Immature natural killer cell (primary cell): ENCODE data around the gene LY6G6F. TPM values are rescaled to one million over a fixed set of nuclear protein-coding genes. Genes with fewer than 3 reads are reported as not detected.

Experiments
- DNase-seq, 3 donors: peaks; one replicate each; pipeline ENCODE4 v3.0.0; 2022; ENCODE audit warnings: mixed read lengths in 1 of 3
- H3K27ac Mint-ChIP-seq, 6 donors: one replicate each; pipeline ENCODE4 v1.8.0; 2020; ENCODE audit warnings: mixed read lengths in 6 of 6, mild to moderate bottlenecking in 5 of 6, inconsistent platforms in 4 of 6, moderate library complexity in 3 of 6
- H3K27me3 Mint-ChIP-seq, 3 donors: one replicate each; pipeline ENCODE4 v1.8.0; 2020 to 2021; ENCODE audit warnings: low read depth in 3 of 3, mild to moderate bottlenecking in 3 of 3, mixed read lengths in 3 of 3, moderate library complexity in 3 of 3, inconsistent platforms in 1 of 3
- H3K36me3 Mint-ChIP-seq, 3 donors: one replicate each; pipeline ENCODE4 v1.8.0; 2020; ENCODE audit warnings: mixed read lengths in 3 of 3, inconsistent platforms in 2 of 3, mild to moderate bottlenecking in 2 of 3
- H3K4me1 Mint-ChIP-seq, 2 donors: one replicate each; pipeline ENCODE4 v1.8.0; 2020; ENCODE audit warnings: inconsistent platforms in 2 of 2, mild to moderate bottlenecking in 2 of 2, mixed read lengths in 2 of 2, moderate library complexity in 1 of 2
- H3K4me3 Mint-ChIP-seq, 5 donors: one replicate each; pipeline ENCODE4 v1.8.0; 2020; ENCODE audit warnings: mild to moderate bottlenecking in 5 of 5, mixed read lengths in 5 of 5, inconsistent platforms in 3 of 5, moderate library complexity in 3 of 5
- H3K9me3 Mint-ChIP-seq, 6 donors: one replicate each; pipeline ENCODE4 v1.8.0; 2020; ENCODE audit warnings: mild to moderate bottlenecking in 6 of 6, mixed read lengths in 6 of 6, inconsistent platforms in 4 of 6, moderate library complexity in 3 of 6
- polyA plus RNA-seq, 3 donors: library from polyadenylated mRNA; unstranded; fragments of 300-500 nt; fragmentation: Illumina TruSeq; gene quantifications; one replicate each; pipeline ENCODE4 v1.2.3, GENCODE V29; 2021

Gene LY6G6F
- polyA plus RNA-seq, 3 donors from 2014 or later, result 2.5 TPM; not detected in 2

- Mint-ChIP-seq H3K4me3 (no peak within 1 kb of the TSS), H3K27ac (no peak within 1 kb of the TSS)
- no peak for DNase-seq
These were observed 8.6 kb downstream of the LY6G6F start, which contains the start of gene LY6G6D for GRCh38 chr6:31715022-31715958. TSS of gene LY6G6D (plus strand) at chr6:31715348. CDS start at chr6:31715356, 8 bp downstream.

GRCh38 chr6:31717499-31718222 is 11.0 kb downstream of the LY6G6F start:
- no peak for DNase-seq
- H3K27ac Mint-ChIP-seq, result no peak overlapping the region
- peaks cover 0 to 4% of the 10 kb centered on the region in 2 donors for H3K4me1 Mint-ChIP-seq
- no peak overlapping the region for H3K4me3 Mint-ChIP-seq
- H3K27me3 Mint-ChIP-seq, result peaks cover 2 to 3% (median 3%) of the 10 kb centered on the region in 3 donors
- no peaks in the 10 kb centered on the region for H3K36me3 Mint-ChIP-seq
- H3K9me3 Mint-ChIP-seq, result no peaks in the 10 kb centered on the region

More at GRCh38 chr6:31715022-31715958, 8.6 kb downstream of the LY6G6F start, which contains the start of gene LY6G6D:
- Mint-ChIP-seq H3K9me3 (no peaks in the 10 kb centered on the region), H3K36me3 (no peaks in the 10 kb centered on the region), H3K27me3 (peaks cover 2 to 5% (median 3%) of the 10 kb centered on the region in 3 donors), H3K4me1 (peaks cover 17 to 20% of the 10 kb centered on the region in 2 donors)

- no peaks in the 10 kb centered on the region for H3K9me3 Mint-ChIP-seq
- H3K36me3 Mint-ChIP-seq, result no peaks in the 10 kb centered on the region
- no peak for DNase-seq
- H3K4me3 Mint-ChIP-seq, result no peak overlapping the region
- peaks cover 2 to 3% (median 3%) of the 10 kb centered on the region in 3 donors for H3K27me3 Mint-ChIP-seq
- H3K27ac Mint-ChIP-seq, result peak overlapping the region in 1 of 6 donors; percentile 40
- H3K4me1 Mint-ChIP-seq, result peaks cover 3 to 5% of the 10 kb centered on the region in 2 donors
These were observed 11.6 kb downstream of the LY6G6F start for GRCh38 chr6:31718265-31718664.

- Mint-ChIP-seq H3K4me3 (no peak overlapping the region), H3K27me3 (peaks cover 2 to 3% (median 3%) of the 10 kb centered on the region in 3 donors)
These were observed 12.3 kb downstream of the LY6G6F start for GRCh38 chr6:31719001-31719400.

GRCh38 chr6:31720196-31720770 is 13.6 kb downstream of the LY6G6F start:
- H3K9me3 Mint-ChIP-seq, result no peaks in the 10 kb centered on the region
- DNase-seq, result no peak
- H3K36me3 Mint-ChIP-seq, result no peaks in the 10 kb centered on the region
- H3K27me3 Mint-ChIP-seq, result peaks cover 3 to 4% (median 3%) of the 10 kb centered on the region in 3 donors
- peaks cover 11 to 14% of the 10 kb centered on the region in 2 donors for H3K4me1 Mint-ChIP-seq
- no peak overlapping the region for H3K4me3 Mint-ChIP-seq
- H3K27ac Mint-ChIP-seq, result peak overlapping the region in 3 of 6 donors; percentile 2 to 86 (median 81)

More at GRCh38 chr6:31719001-31719400, 12.3 kb downstream of the LY6G6F start:
- DNase-seq, result no peak
- no peaks in the 10 kb centered on the region for H3K36me3 Mint-ChIP-seq
- H3K4me1 Mint-ChIP-seq, result peaks cover 8 to 10% of the 10 kb centered on the region in 2 donors
- no peak overlapping the region for H3K27ac Mint-ChIP-seq
- H3K9me3 Mint-ChIP-seq, result no peaks in the 10 kb centered on the region

GRCh38 chr6:31721351-31722020 is 14.8 kb downstream of the LY6G6F start, which contains the start of gene LY6G6C:
TSS of gene LY6G6C (minus strand) at chr6:31721746. CDS start at chr6:31721679, 67 bp downstream.
- no peak within 1 kb of the TSS for H3K4me3 Mint-ChIP-seq
- H3K4me1 Mint-ChIP-seq, result peaks cover 18 to 24% of the 10 kb centered on the region in 2 donors
- DNase-seq, result no peak

GRCh38 chr6:31722173-31722572 is 15.5 kb downstream of the LY6G6F start:
- H3K4me1 Mint-ChIP-seq, result peaks cover 25 to 30% of the 10 kb centered on the region in 2 donors
- H3K9me3 Mint-ChIP-seq, result no peaks in the 10 kb centered on the region
- H3K4me3 Mint-ChIP-seq, result no peak overlapping the region
- H3K27me3 Mint-ChIP-seq, result peaks cover 2 to 4% (median 3%) of the 10 kb centered on the region in 3 donors
- no peak for DNase-seq
- H3K27ac Mint-ChIP-seq, result no peak overlapping the region
- H3K36me3 Mint-ChIP-seq, result peaks cover 0 to 15% (median 10%) of the 10 kb centered on the region in 3 donors

More at GRCh38 chr6:31721351-31722020, 14.8 kb downstream of the LY6G6F start, which contains the start of gene LY6G6C:
- Mint-ChIP-seq H3K9me3 (no peaks in the 10 kb centered on the region), H3K36me3 (peaks cover 0 to 9% (median 4%) of the 10 kb centered on the region in 3 donors), H3K27ac (peak within 1 kb of the TSS in 2 of 6 donors; percentile 34 to 41), H3K27me3 (peaks cover 2 to 4% (median 3%) of the 10 kb centered on the region in 3 donors)

GRCh38 chr6:31723245-31723979 is 16.7 kb downstream of the LY6G6F start, which contains the start of gene MPIG6B:
TSS of gene MPIG6B (plus strand) at chr6:31723373. CDS start at chr6:31723384, 11 bp downstream.
- Mint-ChIP-seq H3K4me3 (peak within 1 kb of the TSS in 4 of 5 donors; percentile 63 to 76 (median 70)), H3K27me3 (peaks cover 2 to 4% (median 4%) of the 10 kb centered on the region in 3 donors), H3K9me3 (no peaks in the 10 kb centered on the region), H3K27ac (peak within 1 kb of the TSS in 5 of 6 donors; percentile 62 to 84 (median 65)), H3K36me3 (peaks cover 0 to 15% (median 10%) of the 10 kb centered on the region in 3 donors), H3K4me1 (peaks cover 34 to 42% of the 10 kb centered on the region in 2 donors)
- peak in 1 of 3 donors; percentile 18 for DNase-seq

GRCh38 chr6:31723980-31724691 is 17.5 kb downstream of the LY6G6F start:
- Mint-ChIP-seq H3K36me3 (peaks cover 0 to 15% (median 10%) of the 10 kb centered on the region in 3 donors), H3K27ac (peak overlapping the region in 1 of 6 donors; percentile 62), H3K27me3 (peaks cover 0 to 4% (median 2%) of the 10 kb centered on the region in 3 donors), H3K9me3 (no peaks in the 10 kb centered on the region), H3K4me1 (peaks cover 42 to 49% of the 10 kb centered on the region in 2 donors), H3K4me3 (peak overlapping the region in 2 of 5 donors; percentile 60 to 71)
- no peak for DNase-seq

- H3K36me3 Mint-ChIP-seq, result peaks cover 0 to 22% (median 10%) of the 10 kb centered on the region in 3 donors
- H3K4me3 Mint-ChIP-seq, result no peak overlapping the region
- peaks cover 55 to 63% of the 10 kb centered on the region in 2 donors for H3K4me1 Mint-ChIP-seq
- peaks cover 0 to 6% (median 2%) of the 10 kb centered on the region in 3 donors for H3K27me3 Mint-ChIP-seq
- DNase-seq, result no peak
- H3K27ac Mint-ChIP-seq, result peak overlapping the region in 3 of 6 donors; percentile 4 to 66 (median 47)
- H3K9me3 Mint-ChIP-seq, result no peaks in the 10 kb centered on the region
These were observed 19.1 kb downstream of the LY6G6F start for GRCh38 chr6:31725502-31726350.
